Vagina (tissue), 2 donors: ENCODE results near the gene PTPN14. TPM values are rescaled to one million over a fixed set of nuclear protein-coding genes. Genes with fewer than 3 reads are reported as not detected.

Source experiments
- DNase-seq, 2 donors: peaks; one replicate each; pipeline ENCODE4 v3.0.0-alpha.2; 2017; ENCODE audit errors: extremely low spot score in 2 of 2
- H3K27ac ChIP-seq: fragments of 200-600 bp; sonication (generic); one replicate; pipeline ENCODE4 v1.5.1; 2019
- H3K27me3 ChIP-seq: fragments of 200-600 bp; sonication (generic); one replicate; pipeline ENCODE4 v1.5.1; 2019
- H3K36me3 ChIP-seq, 2 donors: fragments of 200-600 bp; sonication (generic); one replicate each; pipeline ENCODE4 v1.5.1; 2017 to 2019
- H3K4me1 ChIP-seq: fragments of 200-600 bp; sonication (generic); one replicate; pipeline ENCODE4 v1.5.1; 2019
- H3K4me3 ChIP-seq, 2 donors: fragments of 200-600 bp; sonication (generic); 1 replicate in 1 of 2; 2 replicates in 1 of 2; pipeline ENCODE4 v1.5.1; 2016 to 2019
- H3K9me3 ChIP-seq: fragments of 200-600 bp; sonication (generic); one replicate; pipeline ENCODE4 v1.5.1; 2019
- CTCF ChIP-seq, 3 experiments: fragments of 450-650 bp in 2 of 3; fragments of 200-600 bp in 1 of 3; sonication (generic) in 1 of 3; IDR thresholded peaks; one replicate each; pipeline ENCODE4 v1.5.1; 2017 to 2019; ENCODE audit warnings: antibody characterized with exemption in 3 of 3, mild to moderate bottlenecking in 2 of 3, moderate library complexity in 2 of 3
- POLR2A ChIP-seq, 2 donors: fragments of 450-650 bp; IDR thresholded peaks; one replicate each; pipeline ENCODE4 v1.6.1; 2017; ENCODE audit warnings: antibody characterized with exemption in 2 of 2, mild to moderate bottlenecking in 2 of 2, moderate library complexity in 2 of 2
- POLR2AphosphoS5 ChIP-seq, 2 donors: sonication (generic); formaldehyde crosslinking; IDR thresholded peaks; one replicate each; pipeline ENCODE4 v1.9.0; 2017; ENCODE audit warnings: antibody characterized with exemption in 2 of 2, mild to moderate bottlenecking in 2 of 2, low read depth in 1 of 2; ENCODE audit not compliant: insufficient read depth in 1 of 2
- intact Hi-C: fragments of 100-400 bp; cut with DNase I; formaldehyde crosslinking; loops from one replicate; pipeline ENCODE4 v1.15.1; 2023
- total RNA-seq: library from RNA; depleted of rRNA; stranded (reverse); fragments of >200 nt; gene quantifications from one replicate; pipeline ENCODE4 v1.2.3, GENCODE V29; 2016

Gene PTPN14
- total RNA-seq, 1 donor from 2014 or later, result 24.3 TPM

GRCh38 chr1:214416858-214417257 lies 134.5 kb downstream of the PTPN14 start:
- no peak for DNase-seq
- no peaks in the 10 kb centered on the region for H3K36me3 ChIP-seq
- H3K9me3 ChIP-seq, result no peaks in the 10 kb centered on the region
- no peak overlapping the region for H3K4me3 ChIP-seq
- H3K27me3 ChIP-seq, result no peaks in the 10 kb centered on the region
- H3K4me1 ChIP-seq, result peaks cover 53% of the 10 kb centered on the region
- TF ChIP-seq POLR2A (IDR thresholded peaks at IDR 0.05) (no peak), CTCF (IDR thresholded peaks at IDR 0.05) (no peak), POLR2AphosphoS5 (IDR thresholded peaks at IDR 0.05; ENCODE audit: insufficient read depth in 1 of 2, low read depth in 1 of 2) (peak in 1 of 2 donors; percentile 13)
- peak overlapping the region; percentile 6 for H3K27ac ChIP-seq
- intact Hi-C loops, result no loop called here

- no peak for TF ChIP-seq POLR2AphosphoS5 (IDR thresholded peaks at IDR 0.05; ENCODE audit: insufficient read depth in 1 of 2, low read depth in 1 of 2)
- TF ChIP-seq POLR2A (IDR thresholded peaks at IDR 0.05), result no peak
- TF ChIP-seq CTCF (IDR thresholded peaks at IDR 0.05), result no peak
- intact Hi-C loops, result no loop called here
Observed at GRCh38 chr1:214416417-214416816, 135.0 kb downstream of the PTPN14 start.

GRCh38 chr1:214415131-214415530 lies 136.3 kb downstream of the PTPN14 start:
- Histone ChIP-seq H3K4me3 (no peak overlapping the region), H3K4me1 (peaks cover 41% of the 10 kb centered on the region), H3K9me3 (no peaks in the 10 kb centered on the region), H3K27me3 (no peaks in the 10 kb centered on the region), H3K36me3 (no peaks in the 10 kb centered on the region), H3K27ac (no peak overlapping the region)
- intact Hi-C loops, result no loop called here
- TF ChIP-seq POLR2AphosphoS5 (IDR thresholded peaks at IDR 0.05; ENCODE audit: insufficient read depth in 1 of 2, low read depth in 1 of 2), result no peak
- TF ChIP-seq CTCF (IDR thresholded peaks at IDR 0.05), result no peak
- no peak for TF ChIP-seq POLR2A (IDR thresholded peaks at IDR 0.05)
- no peak for DNase-seq

More at GRCh38 chr1:214416417-214416816, 135.0 kb downstream of the PTPN14 start:
- Histone ChIP-seq H3K9me3 (no peaks in the 10 kb centered on the region), H3K4me3 (no peak overlapping the region), H3K27me3 (no peaks in the 10 kb centered on the region), H3K27ac (peak overlapping the region; percentile 6), H3K4me1 (peaks cover 51% of the 10 kb centered on the region), H3K36me3 (no peaks in the 10 kb centered on the region)
- DNase-seq, result no peak

- TF ChIP-seq CTCF (IDR thresholded peaks at IDR 0.05), result no peak
- no peak for TF ChIP-seq POLR2AphosphoS5 (IDR thresholded peaks at IDR 0.05; ENCODE audit: insufficient read depth in 1 of 2, low read depth in 1 of 2)
- TF ChIP-seq POLR2A (IDR thresholded peaks at IDR 0.05), result no peak
- H3K36me3 ChIP-seq, result no peaks in the 10 kb centered on the region
- H3K4me3 ChIP-seq, result no peak overlapping the region
- no peaks in the 10 kb centered on the region for H3K27me3 ChIP-seq
- no peaks in the 10 kb centered on the region for H3K9me3 ChIP-seq
- peaks cover 36% of the 10 kb centered on the region for H3K4me1 ChIP-seq
- no peak for DNase-seq
- intact Hi-C loops, result no loop called here
- H3K27ac ChIP-seq, result no peak overlapping the region
Observed at GRCh38 chr1:214414691-214415090, 136.7 kb downstream of the PTPN14 start.

GRCh38 chr1:214413315-214413714 lies 138.1 kb downstream of the PTPN14 start:
- no peak overlapping the region for H3K27ac ChIP-seq
- DNase-seq, result no peak
- TF ChIP-seq POLR2A (IDR thresholded peaks at IDR 0.05) (no peak), POLR2AphosphoS5 (IDR thresholded peaks at IDR 0.05; ENCODE audit: insufficient read depth in 1 of 2, low read depth in 1 of 2) (no peak), CTCF (IDR thresholded peaks at IDR 0.05) (no peak)
- no peak overlapping the region for H3K4me3 ChIP-seq
- no peaks in the 10 kb centered on the region for H3K27me3 ChIP-seq
- no peaks in the 10 kb centered on the region for H3K9me3 ChIP-seq
- peaks cover 24% of the 10 kb centered on the region for H3K4me1 ChIP-seq
- intact Hi-C loops, result no loop called here
- H3K36me3 ChIP-seq, result no peaks in the 10 kb centered on the region
